ENCODE measurements around the gene PDZRN4.
"Not testable (repeated sequence)": the region's sequence is repeated elsewhere in the genome, so short reads cannot be mapped to it uniquely, and the experiment has no call there.

PDZRN4 gene

GRCh38 chr12:41220931-41221330 is 32.8 kb downstream of the PDZRN4 start:
- no peak for DNase-seq

- DNase-seq, result no peak
Measured at GRCh38 chr12:41221491-41221890, 33.4 kb downstream of the PDZRN4 start.

- DNase-seq, result no peak
Measured at GRCh38 chr12:41223600-41223999, 35.5 kb downstream of the PDZRN4 start.

GRCh38 chr12:41224066-41224465 is 35.9 kb downstream of the PDZRN4 start:
- DNase-seq, result no peak

- DNase-seq, result no peak
Measured at GRCh38 chr12:41225179-41225578, 37.1 kb downstream of the PDZRN4 start.

GRCh38 chr12:41228066-41228820 is 40.1 kb downstream of the PDZRN4 start:
- no peak for DNase-seq

GRCh38 chr12:41230756-41231155 is 42.6 kb downstream of the PDZRN4 start:
- no peak for DNase-seq

- DNase-seq, result no peak
Measured at GRCh38 chr12:41234692-41235091, 46.6 kb downstream of the PDZRN4 start.

GRCh38 chr12:41242603-41243002 is 54.5 kb downstream of the PDZRN4 start:
- no peak for DNase-seq

- no peak for DNase-seq
Measured at GRCh38 chr12:41248391-41248790, 60.3 kb downstream of the PDZRN4 start.

GRCh38 chr12:41250748-41251147 is 62.6 kb downstream of the PDZRN4 start:
- DNase-seq, result no peak

GRCh38 chr12:41254004-41254914 is 66.1 kb downstream of the PDZRN4 start:
- DNase-seq, result no peak

GRCh38 chr12:41263196-41263595 is 75.1 kb downstream of the PDZRN4 start:
- DNase-seq, result not testable (repeated sequence)

- peak; percentile 31 for DNase-seq
Measured at GRCh38 chr12:41264281-41264680, 76.2 kb downstream of the PDZRN4 start.

GRCh38 chr12:41269056-41269455 is 80.9 kb downstream of the PDZRN4 start:
- no peak for DNase-seq

- no peak for DNase-seq
Measured at GRCh38 chr12:41271489-41271888, 83.4 kb downstream of the PDZRN4 start.

GRCh38 chr12:41274643-41275042 is 86.5 kb downstream of the PDZRN4 start:
- no peak for DNase-seq

GRCh38 chr12:41277100-41277945 is 89.2 kb downstream of the PDZRN4 start:
- peak; percentile 54 for DNase-seq

GRCh38 chr12:41277946-41278267 is 89.8 kb downstream of the PDZRN4 start:
- peak; percentile 52 for DNase-seq

GRCh38 chr12:41280341-41281095 is 92.4 kb downstream of the PDZRN4 start:
- not testable (repeated sequence) for DNase-seq

GRCh38 chr12:41285470-41285869 is 97.3 kb downstream of the PDZRN4 start:
- not testable (repeated sequence) for DNase-seq

GRCh38 chr12:41286426-41286825 is 98.3 kb downstream of the PDZRN4 start:
- peak; percentile 96 for DNase-seq
